NCI-H1105 (cell line): ENCODE results near the gene FSCN2.
"Not testable (repeated sequence)": the region's sequence is repeated elsewhere in the genome, so short reads cannot be mapped to it uniquely, and the experiment has no call there.

Source experiments
- DNase-seq: peaks from one replicate; lab custom pipeline; 2025; lab: John Stamatoyannopoulos, UW

FSCN2 gene

DNA sequence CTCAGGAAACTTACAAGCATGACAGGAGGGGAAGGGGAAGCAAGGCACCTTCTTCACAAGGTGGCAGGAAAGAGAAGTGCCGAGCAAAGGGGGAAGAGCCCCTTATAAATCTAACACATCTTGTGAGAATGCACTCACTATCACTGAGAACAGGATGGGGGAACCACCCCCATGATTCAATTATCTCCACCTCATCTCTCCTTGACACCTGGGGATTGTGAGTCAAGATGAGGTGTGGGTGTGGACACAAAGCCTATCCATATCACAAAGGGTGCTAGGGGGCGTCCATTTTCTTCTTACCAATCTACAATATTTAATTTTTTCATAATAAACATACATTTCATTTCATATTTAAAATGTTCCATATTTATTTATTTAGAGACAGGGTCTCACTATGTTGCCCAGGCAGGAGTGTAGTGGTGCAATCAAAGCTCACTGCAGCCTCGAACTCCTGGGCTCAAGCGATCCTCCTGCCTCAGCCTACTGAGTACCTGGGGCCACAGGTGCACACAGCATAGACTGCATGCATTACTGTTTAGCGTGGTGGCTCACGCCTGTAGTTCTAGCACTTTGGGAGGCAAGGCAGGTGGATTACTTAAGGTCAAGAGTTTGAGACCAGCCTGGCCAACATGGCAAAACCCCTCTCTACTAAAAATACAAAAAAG, 50.5 kb downstream of the FSCN2 start:
- DNase-seq = no peak

DNA sequence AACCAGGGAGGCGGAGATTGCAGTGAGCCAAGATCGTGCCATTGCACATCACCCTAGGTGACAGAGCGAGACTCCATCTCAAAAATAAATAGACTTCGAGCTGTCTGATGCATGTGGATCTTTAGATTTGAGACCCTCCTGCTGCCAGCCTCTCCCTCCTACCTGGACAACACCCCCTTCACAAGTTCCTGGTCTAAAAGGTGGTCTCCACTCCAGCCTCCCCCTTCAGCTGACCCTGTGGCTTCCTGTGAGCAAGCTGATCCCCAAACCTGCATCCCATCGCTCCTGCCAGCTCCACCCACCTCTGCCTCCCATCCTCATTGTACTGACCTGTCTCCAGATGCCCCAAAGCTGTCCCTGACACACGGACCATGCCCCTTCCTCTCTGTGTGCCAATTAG, 51.1 kb downstream of the FSCN2 start:
- no peak for DNase-seq

DNA sequence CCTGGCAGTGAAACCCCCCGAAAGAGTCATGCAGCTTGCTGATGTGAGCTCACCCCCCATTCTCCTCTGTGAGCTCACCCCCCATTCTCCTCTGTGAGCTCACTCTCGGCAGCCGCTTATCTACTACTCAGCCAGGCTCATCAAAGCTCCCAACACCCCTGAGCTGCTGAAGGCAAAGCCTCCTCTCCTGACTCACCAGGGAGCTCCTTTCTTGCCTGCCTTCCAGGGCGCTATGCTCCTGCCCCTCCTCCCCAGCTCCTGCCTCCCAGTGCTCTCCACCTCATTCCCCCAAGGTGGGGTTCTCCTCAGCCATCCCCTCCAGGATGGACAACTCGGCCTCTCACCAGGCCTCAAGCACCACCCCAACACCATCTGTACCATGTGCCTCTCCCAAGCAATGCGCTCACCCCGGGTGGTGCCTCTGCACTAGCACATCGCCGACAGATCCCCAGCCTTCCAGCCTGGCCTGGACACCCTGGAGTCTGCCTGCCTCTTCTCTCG, 51.7 kb downstream of the FSCN2 start:
- no peak for DNase-seq

DNA sequence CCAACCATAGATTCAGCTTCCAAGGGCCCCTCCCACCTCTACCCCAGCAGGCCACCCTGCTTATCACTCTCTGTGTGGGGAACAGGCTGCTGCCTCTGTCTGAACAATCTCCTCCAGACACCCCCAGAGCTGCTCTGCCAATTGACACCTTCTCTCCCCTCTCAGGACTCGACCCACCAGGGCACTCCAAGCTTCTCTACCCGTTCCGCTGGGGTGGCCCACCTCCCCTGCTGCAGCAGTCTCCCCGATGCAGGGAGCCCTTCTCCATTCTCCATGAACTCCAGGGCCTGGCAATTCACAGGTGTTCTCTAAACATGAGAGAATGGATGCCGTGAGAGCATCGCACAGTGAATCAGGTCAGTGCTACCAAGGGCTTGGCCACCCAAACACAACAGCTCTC, 52.3 kb downstream of the FSCN2 start:
- DNase-seq = no peak

DNA sequence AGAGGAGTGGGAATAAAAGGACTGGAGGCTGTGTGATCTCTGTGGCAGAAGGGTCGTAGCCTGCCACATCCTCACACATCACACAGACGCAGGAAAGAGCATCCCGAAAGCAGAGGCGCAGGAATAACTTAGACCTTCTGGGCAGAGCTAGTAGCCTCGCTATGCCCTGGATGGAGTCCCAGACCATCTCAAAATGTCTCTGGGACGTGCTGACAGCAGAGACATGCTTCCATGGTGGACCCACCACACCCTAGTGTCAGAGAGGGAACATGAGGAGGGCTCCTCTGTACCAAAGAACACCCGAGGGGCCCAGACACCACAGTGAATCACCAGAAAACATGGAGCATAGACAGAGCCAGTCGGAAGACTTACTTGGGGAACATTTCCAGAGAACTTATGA, 53.6 kb downstream of the FSCN2 start:
- DNase-seq = no peak

DNA sequence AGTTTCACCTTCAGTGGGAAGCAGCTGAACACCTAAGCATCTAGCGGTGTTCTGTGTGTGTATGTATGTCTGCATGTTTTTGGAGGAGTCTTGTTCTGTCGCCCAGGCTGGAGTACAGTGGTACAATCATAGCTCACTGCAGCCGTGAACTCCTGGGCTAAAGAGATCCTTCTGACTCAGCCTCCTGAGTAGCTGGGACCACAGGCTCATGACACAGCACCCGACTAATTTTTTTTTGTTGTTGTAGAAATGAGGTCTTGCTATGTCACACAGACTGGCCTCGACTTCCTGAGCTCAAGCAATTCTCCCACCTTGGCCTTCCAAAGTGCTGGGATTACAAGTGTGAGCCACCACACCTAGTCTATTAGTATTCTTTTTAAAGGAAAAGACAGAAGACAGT, 54.2 kb downstream of the FSCN2 start:
- DNase-seq = no peak

DNA sequence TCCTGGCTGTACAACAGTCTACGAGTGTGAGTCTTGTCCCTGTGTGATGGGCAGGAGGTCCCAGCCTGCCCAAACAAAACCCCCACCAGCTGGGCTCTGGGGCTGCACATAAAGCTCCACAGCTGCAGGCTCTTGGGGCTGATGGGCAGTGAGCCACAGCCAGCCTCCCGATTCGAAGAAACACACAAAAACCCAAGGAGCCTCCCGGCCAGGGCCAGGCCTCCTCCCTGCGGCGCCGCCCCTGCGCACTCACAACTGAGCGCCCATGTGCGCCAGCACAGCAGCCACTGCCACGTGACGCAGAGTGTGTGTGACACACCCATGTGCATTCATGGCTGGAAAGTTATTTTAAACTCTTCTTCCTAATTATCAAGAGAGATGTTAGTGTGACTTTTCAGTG, 54.6 kb downstream of the FSCN2 start:
- no peak for DNase-seq

DNA sequence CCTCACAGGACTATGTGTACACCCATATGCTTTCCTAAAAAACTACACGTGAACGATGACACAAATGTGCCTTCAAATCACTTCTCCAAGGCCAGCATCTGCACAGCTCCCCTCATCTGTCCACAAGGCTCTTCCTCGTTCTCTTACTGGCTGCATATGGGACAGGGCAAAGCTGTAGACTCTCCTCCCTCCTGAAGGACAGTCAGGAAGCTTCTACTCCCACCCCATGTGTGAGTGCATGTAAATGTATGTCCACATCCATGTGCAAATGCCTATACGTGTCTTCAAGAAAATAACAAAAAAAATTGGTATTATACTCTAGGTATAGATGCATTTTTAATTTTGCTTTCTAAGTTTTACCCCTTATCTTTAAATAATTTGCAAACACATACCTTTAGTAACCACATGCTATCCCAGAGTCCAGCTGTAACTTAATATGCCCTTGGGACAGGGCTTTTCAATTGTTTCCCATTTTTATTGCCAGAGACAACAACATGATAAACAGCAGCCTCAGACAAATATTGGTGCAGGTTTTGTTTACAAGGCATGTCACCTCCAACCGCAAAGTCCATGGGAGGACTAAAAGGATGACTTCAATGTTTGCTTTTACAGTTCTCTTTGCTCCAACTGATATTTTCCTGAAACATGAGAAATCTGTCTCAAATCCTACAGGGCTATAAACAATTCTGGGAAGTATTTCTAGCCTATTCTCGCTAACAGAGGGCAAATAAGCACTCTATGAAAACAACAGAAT, 55.6 kb downstream of the FSCN2 start:
- no peak for DNase-seq

DNA sequence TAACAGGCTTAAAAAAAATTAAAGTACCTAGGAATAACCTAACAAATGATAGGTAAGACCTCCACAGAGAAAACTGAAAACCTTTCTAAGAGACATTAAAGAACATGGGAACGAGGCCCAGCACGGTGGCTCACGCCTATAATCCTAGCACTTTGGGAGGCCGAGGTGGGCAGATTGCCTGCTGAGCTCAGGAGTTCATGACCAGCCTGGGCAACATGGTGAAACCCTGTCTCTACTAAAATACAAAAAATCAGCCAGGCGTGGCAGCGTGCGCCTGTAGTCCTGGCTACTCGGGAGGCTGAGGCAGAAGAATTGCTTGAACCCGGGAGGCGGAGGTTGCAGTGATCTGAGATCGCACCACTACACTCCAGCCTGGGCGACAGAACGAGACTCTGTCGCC, 56.6 kb downstream of the FSCN2 start:
- not testable (repeated sequence) for DNase-seq

DNA sequence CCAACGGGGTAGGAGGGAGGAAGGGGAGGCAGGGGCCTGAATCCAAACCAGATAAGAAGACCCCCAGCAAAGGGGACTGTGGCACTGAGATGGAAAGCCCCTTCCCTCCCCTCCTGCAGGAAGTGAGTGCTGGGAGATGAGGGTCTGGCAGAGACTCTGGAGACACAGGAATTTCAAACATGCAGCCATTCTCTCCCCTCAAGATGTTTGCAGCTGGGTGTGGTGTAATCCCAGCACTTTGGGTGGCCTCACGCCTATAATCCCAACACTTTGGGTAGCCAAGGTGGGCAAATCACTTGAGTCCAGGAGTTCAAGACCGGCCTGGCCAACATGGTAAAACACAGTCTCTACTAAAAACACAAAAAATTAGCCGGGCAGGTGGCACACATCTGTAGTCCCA, 57.9 kb downstream of the FSCN2 start:
- no peak for DNase-seq
